Calu3 (cell line): ENCODE measurements around the gene LUZP1. TPM values are rescaled to one million over a fixed set of nuclear protein-coding genes. Genes with fewer than 3 reads are reported as not detected.
A peak's percentile ranks its signal among the peaks of the same experiment; 100 is the strongest.

ENCODE experiments used
- BruUV-seq: library from RNA; stranded (reverse); fragments of 400-500 nt; replicated peaks from 2 replicates; lab custom pipeline; 2021; lab: Mats Ljungman, UMichigan
- CTCF ChIA-PET: fragments of 300-600 bp; sonication (Branson Sonifier 250); formaldehyde crosslinking; loops from one replicate; lab custom pipeline; 2022; ENCODE audit warnings: antibody characterized with exemption; lab: Charles Lee
- DNase-seq: peaks from one replicate; pipeline ENCODE4 v3.0.0; 2022
- H3K27ac Mint-ChIP-seq: one replicate; pipeline ENCODE4 v1.8.0; 2022; ENCODE audit warnings: mixed read lengths; ENCODE audit not compliant: unreplicated experiment
- H3K27me3 Mint-ChIP-seq: one replicate; pipeline ENCODE4 v1.8.0; 2022; ENCODE audit warnings: mixed read lengths; ENCODE audit not compliant: unreplicated experiment
- H3K36me3 Mint-ChIP-seq: one replicate; pipeline ENCODE4 v1.8.0; 2022; ENCODE audit warnings: mild to moderate bottlenecking, moderate library complexity, mixed read lengths; ENCODE audit not compliant: insufficient read depth, unreplicated experiment
- H3K4me1 Mint-ChIP-seq: one replicate; pipeline ENCODE4 v1.8.0; 2022; ENCODE audit warnings: mild to moderate bottlenecking, low read depth, mixed read lengths; ENCODE audit not compliant: unreplicated experiment
- H3K4me3 Mint-ChIP-seq: one replicate; pipeline ENCODE4 v1.8.0; 2022; ENCODE audit warnings: mild to moderate bottlenecking, low read depth, moderate library complexity, mixed read lengths; ENCODE audit not compliant: unreplicated experiment
- H3K9me3 Mint-ChIP-seq: one replicate; pipeline ENCODE4 v1.8.0; 2022; ENCODE audit warnings: low read depth, mixed read lengths; ENCODE audit not compliant: unreplicated experiment
- CTCF ChIP-seq: fragments of 200-600 bp; IDR thresholded peaks from one replicate; pipeline ENCODE4 v1.8.0; 2022; ENCODE audit warnings: antibody characterized with exemption; ENCODE audit not compliant: unreplicated experiment
- intact Hi-C: fragments of 100-400 bp; cut with micrococcal nuclease; formaldehyde crosslinking; loops from one replicate; pipeline ENCODE4 v1.10.0; 2022; ENCODE audit not compliant: unreplicated experiment
- microRNA-seq: library from miRNA; unstranded; fragments of <30 nt; microRNA quantifications from one replicate; pipeline ENCODE4 v1.2.0, GENCODE V29; 2022
- total RNA-seq: library from RNA; stranded (reverse); gene quantifications from 2 replicates; pipeline ENCODE4 v1.2.3, GENCODE V29; 2022

Gene LUZP1
- total RNA-seq, 1 experiment from 2014 or later: 17.4 TPM

GRCh38 chr1:23037081-23037740, 131.4 kb downstream of the LUZP1 start:
- BruUV-seq: no TSS peak
- DNase-seq: no peak
- Mint-ChIP-seq H3K27ac (no peak overlapping the region), H3K27me3 (no peaks in the 10 kb centered on the region), H3K9me3 (no peaks in the 10 kb centered on the region), H3K4me1 (peaks cover 14% of the 10 kb centered on the region), H3K4me3 (no peak overlapping the region), H3K36me3 (no peaks in the 10 kb centered on the region)
- intact Hi-C loops: no loop called here
- CTCF ChIA-PET: no interaction called here
- TF ChIP-seq CTCF: no peak

- intact Hi-C loops: no loop called here
- Mint-ChIP-seq H3K27me3 (no peaks in the 10 kb centered on the region), H3K9me3 (no peaks in the 10 kb centered on the region), H3K4me3 (no peak overlapping the region), H3K36me3 (no peaks in the 10 kb centered on the region), H3K4me1 (peaks cover 14% of the 10 kb centered on the region), H3K27ac (no peak overlapping the region)
- TF ChIP-seq CTCF: no peak
- CTCF ChIA-PET: no interaction called here
- no peak for DNase-seq
- no TSS peak for BruUV-seq
Observed at GRCh38 chr1:23035823-23036452, 132.7 kb downstream of the LUZP1 start.

Small RNA genes lying within 50 kb of the gene (microRNA-seq; reads per million reads assigned to microRNA genes)
- gene MIR3115: 6.7 reads per million, percentile 23 among the genes with 10 or more reads in this experiment
- not detected for gene MIR4419A

Other genes with a start within 250 kb of the LUZP1 start
- not detected in 2 replicates for gene LACTBL1, start 196.0 kb downstream of the LUZP1 start, total RNA-seq
- not detected in 2 replicates for gene TEX46, start 153.0 kb downstream of the LUZP1 start, total RNA-seq
- gene KDM1A, start 149.4 kb downstream of the LUZP1 start, total RNA-seq: 66.4 and 67.8 TPM in 2 replicates
- 1.1 and 1.7 TPM in 2 replicates for gene HTR1D, start 48.6 kb upstream of the LUZP1 start, total RNA-seq
- 126 TPM in 2 replicates for gene HNRNPR, start 175.4 kb upstream of the LUZP1 start, total RNA-seq
- gene ZNF436, start 201.0 kb upstream of the LUZP1 start, total RNA-seq: 5.8 and 6.1 TPM in 2 replicates